ENCODE data around the gene TMC5. TPM values are rescaled to one million over a fixed set of nuclear protein-coding genes. Genes with fewer than 3 reads are reported as not detected.
"Not testable (repeated sequence)": the region's sequence is repeated elsewhere in the genome, so short reads cannot be mapped to it uniquely, and the experiment has no call there.

The TMC5 gene
- total RNA-seq, 2 experiments from 2014 or later = not detected

DNA sequence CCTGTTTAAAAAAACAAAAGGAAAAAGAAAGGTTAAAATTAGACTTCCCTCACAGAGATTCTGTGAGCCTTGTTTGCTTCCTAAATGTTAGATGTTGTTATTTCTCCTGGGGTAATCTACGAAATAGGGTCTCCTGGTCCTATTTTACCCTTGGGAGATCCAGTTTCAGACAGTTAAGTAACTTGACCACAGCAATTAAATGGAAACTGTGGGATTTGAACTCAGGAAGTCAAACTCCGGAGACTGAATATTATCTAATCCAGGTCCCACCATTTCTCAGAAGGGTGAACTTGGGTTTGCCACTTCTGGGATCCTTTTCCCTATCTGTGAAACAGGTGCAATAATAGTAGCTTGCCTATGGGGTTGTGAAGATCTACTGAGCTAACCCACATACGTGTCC is 6.4 kb upstream of the TMC5 start:
- peaks cover 8% of the 10 kb centered on the region for H3K4me1 Mint-ChIP-seq (ENCODE audit: low read depth)
- H3K9me3 Mint-ChIP-seq = peaks cover 6% of the 10 kb centered on the region
- H3K27me3 Mint-ChIP-seq (ENCODE audit: low read depth) = peaks cover 32% of the 10 kb centered on the region
- H3K4me3 Mint-ChIP-seq = no peak overlapping the region
- no peak overlapping the region for H3K27ac Mint-ChIP-seq
- no peak for DNase-seq
- no peaks in the 10 kb centered on the region for H3K36me3 Mint-ChIP-seq (ENCODE audit: low read depth)
- CTCF ChIA-PET = no interaction called here
- intact Hi-C loops (cut with micrococcal nuclease) = no loop called here

DNA sequence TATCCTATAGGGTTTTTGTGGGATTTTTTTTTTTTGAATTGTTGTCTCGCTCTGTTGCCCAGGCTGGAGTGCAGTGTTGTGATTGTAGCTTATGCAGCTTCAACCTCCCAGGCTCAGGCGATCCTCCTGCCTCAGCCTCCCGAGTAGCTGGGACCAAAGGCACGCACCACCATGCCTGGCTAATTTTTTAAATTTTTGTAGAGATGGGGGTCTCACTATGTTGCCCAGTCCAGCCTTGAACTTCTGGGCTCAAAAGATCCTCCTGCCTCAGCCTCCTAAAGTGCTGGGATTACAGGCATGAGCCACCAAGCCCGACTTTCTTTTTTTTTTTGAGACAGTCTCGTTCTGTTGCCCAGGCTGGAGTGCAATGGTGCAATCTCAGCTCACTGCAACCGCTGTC is 5.6 kb upstream of the TMC5 start:
- H3K27ac Mint-ChIP-seq; H3K4me1 Mint-ChIP-seq (ENCODE audit: low read depth); H3K36me3 Mint-ChIP-seq (ENCODE audit: low read depth); CTCF ChIA-PET; H3K4me3 Mint-ChIP-seq; DNase-seq; H3K9me3 Mint-ChIP-seq; intact Hi-C loops (cut with micrococcal nuclease): not testable (repeated sequence)
- peaks cover 32% of the 10 kb centered on the region for H3K27me3 Mint-ChIP-seq (ENCODE audit: low read depth)

DNA sequence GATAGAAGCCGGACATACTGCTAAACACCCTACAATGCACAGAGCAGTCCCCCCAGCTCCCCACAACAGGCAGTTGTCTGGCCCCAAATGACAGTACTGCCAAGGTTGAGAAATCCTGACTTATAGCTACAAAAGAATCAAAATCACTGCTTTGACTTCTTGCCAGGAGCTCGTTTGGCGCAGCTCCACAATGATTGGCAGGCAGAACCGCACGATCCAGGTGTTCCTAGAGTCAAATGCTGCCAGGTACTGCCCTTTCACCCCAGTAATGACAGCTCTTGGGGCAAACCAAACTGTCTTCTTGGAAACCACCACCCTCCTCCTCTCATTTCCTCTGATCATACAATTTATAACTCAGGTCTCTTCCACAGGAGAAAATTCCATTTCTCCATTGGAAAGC is 2.2 kb upstream of the TMC5 start:
- DNase-seq = no peak
- intact Hi-C loops (cut with micrococcal nuclease) = no loop called here
- Mint-ChIP-seq H3K9me3 (no peaks in the 10 kb centered on the region), H3K27me3 (ENCODE audit: low read depth) (peaks cover 22% of the 10 kb centered on the region), H3K36me3 (ENCODE audit: low read depth) (no peaks in the 10 kb centered on the region), H3K27ac (no peak overlapping the region), H3K4me3 (no peak overlapping the region), H3K4me1 (ENCODE audit: low read depth) (peaks cover 5% of the 10 kb centered on the region)
- CTCF ChIA-PET = no interaction called here

DNA sequence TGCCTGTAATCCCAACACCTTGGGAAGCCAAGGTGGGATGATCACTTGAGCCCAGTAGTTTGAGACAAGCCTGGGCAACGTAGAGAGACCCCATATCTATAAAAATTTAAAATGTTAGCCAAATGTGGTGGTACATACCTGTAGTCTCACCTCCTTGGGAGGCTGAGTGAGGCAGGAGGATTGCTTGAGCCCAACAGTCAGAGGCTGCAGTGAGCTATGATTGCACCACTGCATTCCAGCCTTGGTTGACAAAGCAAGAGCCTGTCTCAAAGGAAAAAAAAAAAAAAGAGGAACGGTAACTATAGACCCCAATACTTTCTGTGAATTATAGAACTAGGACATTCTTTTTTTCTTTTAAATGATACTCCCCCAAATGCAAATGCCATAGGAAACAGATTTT is 1.8 kb upstream of the TMC5 start:
- no peak for DNase-seq
- CTCF ChIA-PET = interaction anchor here (0.6 kb wide), 1 partner anchor 35 kb away, joined by 4 read pairs; no protein-coding TSS in a partner anchor
- H3K27me3 Mint-ChIP-seq (ENCODE audit: low read depth) = peaks cover 21% of the 10 kb centered on the region
- peaks cover 2% of the 10 kb centered on the region for H3K9me3 Mint-ChIP-seq
- H3K4me3 Mint-ChIP-seq = no peak overlapping the region
- H3K27ac Mint-ChIP-seq = no peak overlapping the region
- intact Hi-C loops (cut with micrococcal nuclease) = no loop called here
- H3K4me1 Mint-ChIP-seq (ENCODE audit: low read depth) = peaks cover 4% of the 10 kb centered on the region
- H3K36me3 Mint-ChIP-seq (ENCODE audit: low read depth) = no peaks in the 10 kb centered on the region

DNA sequence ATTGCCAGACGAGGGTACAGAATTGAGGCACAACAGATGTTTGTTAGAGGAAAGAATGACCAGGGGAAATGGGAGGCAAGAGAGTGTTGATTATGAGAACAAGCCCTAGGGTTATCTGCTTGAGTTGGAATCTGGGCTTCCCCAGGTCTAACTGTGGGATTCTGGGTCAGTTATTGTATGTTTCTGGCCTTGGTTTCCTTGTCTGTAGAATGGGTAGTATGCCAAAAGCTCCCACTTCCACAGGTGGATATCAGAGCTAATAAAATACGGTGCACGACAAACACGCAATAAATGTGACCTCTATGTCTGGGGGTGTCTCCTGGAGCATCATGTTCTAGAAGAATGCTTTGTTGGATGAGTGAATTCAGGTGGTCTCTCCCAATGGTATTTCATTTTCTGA is 517 bp downstream of the TMC5 start:
- Mint-ChIP-seq H3K36me3 (ENCODE audit: low read depth) (no peaks in the 10 kb centered on the region), H3K27ac (no peak overlapping the region), H3K9me3 (peaks cover 6% of the 10 kb centered on the region), H3K4me3 (no peak overlapping the region), H3K4me1 (ENCODE audit: low read depth) (no peaks in the 10 kb centered on the region), H3K27me3 (ENCODE audit: low read depth) (peaks cover 10% of the 10 kb centered on the region)
- intact Hi-C loops (cut with micrococcal nuclease) = no loop called here
- CTCF ChIA-PET = interaction anchor here (1.0 kb wide), 1 partner anchor 86 kb away, joined by 3 read pairs; no protein-coding TSS in a partner anchor
- DNase-seq = no peak

DNA sequence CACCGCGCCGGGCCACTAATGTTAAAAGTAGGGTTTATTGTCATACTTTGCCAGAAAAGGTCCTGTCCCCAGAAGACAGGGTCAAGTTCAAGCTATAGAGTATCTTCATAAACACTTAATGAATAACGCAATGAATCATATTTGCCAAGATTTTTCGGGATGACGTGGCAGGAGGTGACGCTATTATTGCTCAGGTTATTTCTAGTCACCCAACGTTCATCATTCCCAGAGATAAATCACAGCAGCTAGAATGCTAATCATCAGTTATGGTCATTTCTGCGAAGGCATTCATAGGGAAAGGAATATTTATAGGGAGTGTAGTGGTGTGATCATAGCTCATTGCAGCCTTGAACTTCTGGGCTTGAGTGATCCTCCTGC is 2.0 kb downstream of the TMC5 start:
- intact Hi-C loops (cut with micrococcal nuclease) = no loop called here
- DNase-seq = no peak
- H3K4me3 Mint-ChIP-seq = no peak overlapping the region
- H3K36me3 Mint-ChIP-seq (ENCODE audit: low read depth) = no peaks in the 10 kb centered on the region
- H3K27ac Mint-ChIP-seq = no peak overlapping the region
- H3K4me1 Mint-ChIP-seq (ENCODE audit: low read depth) = no peaks in the 10 kb centered on the region
- H3K9me3 Mint-ChIP-seq = peaks cover 6% of the 10 kb centered on the region
- H3K27me3 Mint-ChIP-seq (ENCODE audit: low read depth) = peaks cover 4% of the 10 kb centered on the region
- CTCF ChIA-PET = no interaction called here

DNA sequence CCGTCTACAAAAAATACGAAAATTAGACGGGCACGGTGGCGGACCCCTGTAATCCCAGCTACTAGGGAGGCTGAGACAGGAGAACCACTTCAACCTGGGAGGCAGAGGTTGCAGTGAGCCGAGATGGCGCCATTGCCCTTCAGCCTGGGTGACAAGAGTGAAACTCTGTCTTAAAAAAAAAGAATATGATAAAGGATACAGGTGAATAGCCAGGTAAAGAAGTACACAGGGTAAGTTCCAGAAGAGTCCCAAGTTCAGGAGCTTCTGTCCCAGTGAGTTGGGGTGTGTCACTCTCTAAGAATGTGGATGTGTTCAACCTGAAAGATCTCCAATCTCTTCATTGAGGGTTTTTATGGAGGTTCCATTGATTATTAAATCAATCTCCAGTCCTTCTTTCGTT is 6.8 kb downstream of the TMC5 start:
- Mint-ChIP-seq H3K27ac (no peak overlapping the region), H3K9me3 (peaks cover 6% of the 10 kb centered on the region), H3K27me3 (ENCODE audit: low read depth) (no peaks in the 10 kb centered on the region), H3K36me3 (ENCODE audit: low read depth) (no peaks in the 10 kb centered on the region), H3K4me3 (no peak overlapping the region), H3K4me1 (ENCODE audit: low read depth) (no peaks in the 10 kb centered on the region)
- intact Hi-C loops (cut with micrococcal nuclease) = no loop called here
- no peak for DNase-seq
- CTCF ChIA-PET = no interaction called here

DNA sequence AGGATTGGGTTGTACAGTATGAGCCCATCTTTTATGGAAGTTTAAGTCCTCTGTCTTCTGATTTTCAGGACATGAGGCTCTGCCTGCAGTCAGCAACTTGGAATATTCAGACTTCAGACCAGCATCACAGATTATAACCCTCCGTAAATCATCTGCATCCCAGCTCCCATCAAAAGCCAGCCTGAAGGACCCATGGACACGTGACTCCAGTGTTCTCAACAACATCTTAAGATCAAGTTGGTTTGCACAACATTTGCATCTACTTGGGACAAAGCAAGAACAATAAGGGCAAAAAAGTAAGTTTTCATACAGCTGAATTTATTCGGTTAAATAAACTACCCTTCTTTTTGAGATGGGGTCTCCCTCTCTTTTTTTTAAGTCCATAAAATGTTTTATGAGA is 12.7 kb downstream of the TMC5 start:
- H3K4me3 Mint-ChIP-seq = no peak overlapping the region
- no peaks in the 10 kb centered on the region for H3K9me3 Mint-ChIP-seq
- no peaks in the 10 kb centered on the region for H3K36me3 Mint-ChIP-seq (ENCODE audit: low read depth)
- H3K27me3 Mint-ChIP-seq (ENCODE audit: low read depth) = no peaks in the 10 kb centered on the region
- intact Hi-C loops (cut with micrococcal nuclease) = no loop called here
- DNase-seq = no peak
- CTCF ChIA-PET = no interaction called here
- H3K4me1 Mint-ChIP-seq (ENCODE audit: low read depth) = no peaks in the 10 kb centered on the region
- no peak overlapping the region for H3K27ac Mint-ChIP-seq

DNA sequence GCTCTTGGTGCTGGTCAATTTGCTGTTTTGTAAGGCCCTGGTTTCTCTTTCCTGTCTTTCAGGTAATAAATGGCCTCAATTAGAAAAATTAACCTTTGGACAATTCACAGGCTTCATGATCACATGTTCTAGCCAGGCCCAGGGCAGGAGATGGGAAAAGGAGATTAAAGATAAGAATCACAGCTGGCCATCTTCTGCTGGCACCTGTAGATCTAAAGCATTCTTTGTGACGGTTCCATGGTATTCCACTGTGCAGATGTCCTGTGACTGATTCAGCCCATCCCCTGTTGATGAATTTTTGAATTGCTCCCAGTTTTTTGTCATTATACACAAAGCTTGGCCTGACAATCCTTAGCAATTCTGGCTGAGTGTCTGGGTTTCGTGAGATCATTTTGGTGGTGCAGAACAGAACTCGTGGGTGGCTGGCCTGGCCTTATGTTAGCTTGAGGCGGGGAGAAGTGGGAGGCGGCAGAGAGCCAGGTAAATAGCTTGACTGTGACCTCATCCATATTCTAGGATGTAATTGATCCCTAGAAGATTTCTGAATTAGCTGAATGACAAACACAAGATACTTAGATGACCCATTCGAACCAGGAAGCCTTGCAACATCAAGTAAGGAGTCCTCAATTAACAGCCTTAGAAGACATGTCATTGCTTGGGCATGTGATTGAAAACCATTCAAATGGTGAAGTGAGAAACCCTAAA is 14.1 kb downstream of the TMC5 start:
- no peak for DNase-seq
- intact Hi-C loops (cut with micrococcal nuclease) = no loop called here
- Mint-ChIP-seq H3K4me1 (ENCODE audit: low read depth) (no peaks in the 10 kb centered on the region), H3K9me3 (no peaks in the 10 kb centered on the region), H3K4me3 (no peak overlapping the region), H3K27ac (no peak overlapping the region), H3K27me3 (ENCODE audit: low read depth) (peaks cover 1% of the 10 kb centered on the region), H3K36me3 (ENCODE audit: low read depth) (no peaks in the 10 kb centered on the region)
- CTCF ChIA-PET = no interaction called here

DNA sequence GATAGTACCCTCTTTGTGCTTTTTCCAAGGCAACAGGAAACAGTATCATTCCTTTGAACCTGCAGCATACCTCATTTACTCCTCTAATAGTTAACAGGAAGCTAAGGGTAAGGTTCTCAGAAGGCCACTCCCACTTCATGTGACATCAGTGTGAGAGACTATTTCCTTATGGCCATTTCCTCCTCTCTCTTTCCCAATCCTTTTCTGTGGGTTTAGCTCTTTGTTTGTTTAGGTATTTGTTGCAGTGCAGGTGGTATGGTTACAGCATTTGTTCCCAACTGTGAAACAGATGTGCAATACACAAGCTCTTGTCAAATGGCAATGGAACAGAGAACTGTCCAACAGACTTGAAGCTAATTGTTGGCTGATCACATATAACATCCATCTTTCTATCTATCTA is 14.7 kb downstream of the TMC5 start:
- DNase-seq = no peak
- peaks cover 1% of the 10 kb centered on the region for H3K27me3 Mint-ChIP-seq (ENCODE audit: low read depth)
- no peaks in the 10 kb centered on the region for H3K4me1 Mint-ChIP-seq (ENCODE audit: low read depth)
- no peak overlapping the region for H3K27ac Mint-ChIP-seq
- H3K9me3 Mint-ChIP-seq = no peaks in the 10 kb centered on the region
- CTCF ChIA-PET = no interaction called here
- intact Hi-C loops (cut with micrococcal nuclease) = no loop called here
- no peak overlapping the region for H3K4me3 Mint-ChIP-seq
- no peaks in the 10 kb centered on the region for H3K36me3 Mint-ChIP-seq (ENCODE audit: low read depth)

DNA sequence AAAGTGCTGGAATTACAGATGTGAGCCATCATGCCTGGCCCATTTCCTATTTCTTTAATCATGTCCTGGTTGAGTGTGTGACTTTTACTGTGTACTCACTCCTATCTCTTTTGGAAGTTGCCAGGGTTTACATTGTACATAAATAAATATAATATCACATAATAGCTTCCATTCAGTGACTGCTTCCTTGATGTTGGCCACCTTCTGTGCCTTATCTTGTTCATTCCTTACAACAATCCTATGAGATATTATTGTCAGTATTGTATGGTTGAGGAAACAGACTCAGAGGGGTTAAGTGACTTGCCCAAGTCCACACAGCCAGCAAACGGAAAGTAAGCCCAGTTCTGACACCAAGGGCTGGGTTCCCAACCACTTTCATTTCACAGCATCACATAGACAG is 16.9 kb downstream of the TMC5 start:
- Mint-ChIP-seq H3K27ac (no peak overlapping the region), H3K27me3 (ENCODE audit: low read depth) (peaks cover 1% of the 10 kb centered on the region), H3K9me3 (no peaks in the 10 kb centered on the region), H3K36me3 (ENCODE audit: low read depth) (no peaks in the 10 kb centered on the region), H3K4me3 (no peak overlapping the region), H3K4me1 (ENCODE audit: low read depth) (no peaks in the 10 kb centered on the region)
- no peak for DNase-seq
- intact Hi-C loops (cut with micrococcal nuclease) = no loop called here
- CTCF ChIA-PET = no interaction called here

DNA sequence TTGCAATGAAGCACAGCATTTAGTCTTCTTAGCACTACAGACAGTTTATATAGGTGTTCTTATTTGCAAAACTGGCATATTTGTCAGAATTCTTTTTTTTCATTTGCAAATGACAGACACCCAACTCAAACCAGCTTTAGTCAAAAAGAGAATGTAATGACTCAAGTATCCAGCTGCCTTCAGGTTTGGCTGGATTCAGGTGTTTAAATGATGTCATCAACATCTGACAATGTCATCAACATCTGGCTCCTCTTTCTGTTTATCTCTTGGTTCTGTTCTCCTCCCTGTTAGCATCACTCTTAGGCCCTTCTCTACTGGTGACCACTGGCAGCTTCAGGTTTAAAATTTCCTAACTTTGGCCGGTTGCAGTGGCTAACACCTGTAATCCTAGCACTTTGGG is 18.9 kb downstream of the TMC5 start:
- no peak for DNase-seq
- Mint-ChIP-seq H3K4me1 (ENCODE audit: low read depth) (no peaks in the 10 kb centered on the region), H3K27ac (no peak overlapping the region), H3K4me3 (no peak overlapping the region), H3K36me3 (ENCODE audit: low read depth) (no peaks in the 10 kb centered on the region), H3K9me3 (no peaks in the 10 kb centered on the region), H3K27me3 (ENCODE audit: low read depth) (peaks cover 1% of the 10 kb centered on the region)
- intact Hi-C loops (cut with micrococcal nuclease) = no loop called here
- CTCF ChIA-PET = interaction anchor here (0.7 kb wide), 1 partner anchor 1431 kb away, joined by 3 read pairs; no protein-coding TSS in a partner anchor

DNA sequence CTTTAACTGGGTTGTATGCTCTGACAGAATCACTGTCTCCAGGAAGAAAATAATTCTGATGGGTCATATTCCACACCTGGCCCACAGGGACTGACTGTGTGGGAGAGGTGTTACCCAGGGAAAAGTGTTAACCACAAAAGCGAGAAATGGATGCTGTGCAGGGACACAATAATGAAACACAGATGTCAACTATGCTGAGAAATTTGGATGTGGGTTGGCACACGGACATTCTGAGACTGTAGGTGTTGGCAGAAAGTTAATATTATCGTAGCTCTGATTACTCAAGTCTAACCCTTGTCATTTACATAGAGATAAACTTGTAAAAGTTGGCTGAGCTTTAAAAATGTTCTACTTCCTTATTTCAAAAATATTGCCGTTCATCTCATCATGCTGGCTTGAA is 19.6 kb downstream of the TMC5 start:
- no peaks in the 10 kb centered on the region for H3K4me1 Mint-ChIP-seq (ENCODE audit: low read depth)
- peaks cover 1% of the 10 kb centered on the region for H3K27me3 Mint-ChIP-seq (ENCODE audit: low read depth)
- intact Hi-C loops (cut with micrococcal nuclease) = no loop called here
- no peak for DNase-seq
- no peak overlapping the region for H3K4me3 Mint-ChIP-seq
- CTCF ChIA-PET = interaction anchor here (1.6 kb wide), 1 partner anchor 65 kb away, joined by 3 read pairs; no protein-coding TSS in a partner anchor
- H3K9me3 Mint-ChIP-seq = no peaks in the 10 kb centered on the region
- H3K27ac Mint-ChIP-seq = no peak overlapping the region
- no peaks in the 10 kb centered on the region for H3K36me3 Mint-ChIP-seq (ENCODE audit: low read depth)

Measured in activated naive CD4-positive, alpha-beta T cell treated with anti-CD3 and anti-CD28 coated beads for 36 hours (primary cell).